ENCODE results near the gene CASK. TPM values are rescaled to one million over a fixed set of nuclear protein-coding genes. Genes with fewer than 3 reads are reported as not detected.

CASK gene
- total and polyA plus RNA-seq, 9 donors, result 17.5 to 41.5 (median 25.4) TPM

- Histone ChIP-seq H3K4me1 (ENCODE audit: control insufficient read depth, insufficient read depth, low read length) (peaks cover 6% of the 10 kb centered on the region), H3K4me3 (ENCODE audit: low read length) (no peak overlapping the region), H3K27ac (ENCODE audit: low read length) (no peak overlapping the region), H3K27me3 (ENCODE audit: control insufficient read depth, insufficient read depth, low read length) (peaks cover 3% of the 10 kb centered on the region), H3K36me3 (ENCODE audit: control insufficient read depth, insufficient read depth, low read length) (no peaks in the 10 kb centered on the region), H3K9me3 (replicated peaks; ENCODE audit: control insufficient read depth, low read depth, low read length) (no peaks in the 10 kb centered on the region)
- DNase-seq, result peak; percentile 40
- WGBS (ENCODE audit: insufficient coverage), result no CpG with 5 or more reads among the region's 1 CpG
These were observed 319.8 kb downstream of the CASK start for GRCh38 chrX:41603596-41603995.

- 60% methylated on average over 1 of the region's 2 CpGs for WGBS (ENCODE audit: insufficient coverage)
- no peaks in the 10 kb centered on the region for H3K36me3 ChIP-seq (ENCODE audit: control insufficient read depth, insufficient read depth, low read length)
- H3K4me3 ChIP-seq (ENCODE audit: low read length), result no peak overlapping the region
- DNase-seq, result peak; percentile 36
- H3K27ac ChIP-seq (ENCODE audit: low read length), result no peak overlapping the region
- no peaks in the 10 kb centered on the region for H3K9me3 ChIP-seq (replicated peaks; ENCODE audit: control insufficient read depth, low read depth, low read length)
- peaks cover 8% of the 10 kb centered on the region for H3K27me3 ChIP-seq (ENCODE audit: control insufficient read depth, insufficient read depth, low read length)
- peaks cover 6% of the 10 kb centered on the region for H3K4me1 ChIP-seq (ENCODE audit: control insufficient read depth, insufficient read depth, low read length)
These were observed 320.5 kb downstream of the CASK start for GRCh38 chrX:41602816-41603345.

GRCh38 chrX:41600291-41600690, 323.1 kb downstream of the CASK start:
- no peaks in the 10 kb centered on the region for H3K9me3 ChIP-seq (replicated peaks; ENCODE audit: control insufficient read depth, low read depth, low read length)
- peaks cover 12% of the 10 kb centered on the region for H3K27me3 ChIP-seq (ENCODE audit: control insufficient read depth, insufficient read depth, low read length)
- no peak overlapping the region for H3K4me3 ChIP-seq (ENCODE audit: low read length)
- H3K36me3 ChIP-seq (ENCODE audit: control insufficient read depth, insufficient read depth, low read length), result no peaks in the 10 kb centered on the region
- no peak overlapping the region for H3K27ac ChIP-seq (ENCODE audit: low read length)
- no CpG with 5 or more reads among the region's 2 CpGs for WGBS (ENCODE audit: insufficient coverage)
- H3K4me1 ChIP-seq (ENCODE audit: control insufficient read depth, insufficient read depth, low read length), result peaks cover 6% of the 10 kb centered on the region
- peak; percentile 29 for DNase-seq

- Histone ChIP-seq H3K4me1 (ENCODE audit: control insufficient read depth, insufficient read depth, low read length) (peaks cover 6% of the 10 kb centered on the region), H3K27ac (ENCODE audit: low read length) (no peak overlapping the region), H3K36me3 (ENCODE audit: control insufficient read depth, insufficient read depth, low read length) (no peaks in the 10 kb centered on the region), H3K27me3 (ENCODE audit: control insufficient read depth, insufficient read depth, low read length) (peaks cover 15% of the 10 kb centered on the region), H3K4me3 (ENCODE audit: low read length) (no peak overlapping the region), H3K9me3 (replicated peaks; ENCODE audit: control insufficient read depth, low read depth, low read length) (no peaks in the 10 kb centered on the region)
- DNase-seq, result no peak
- 100% methylated on average over 1 of the region's 1 CpG for WGBS (ENCODE audit: insufficient coverage)
These were observed 323.8 kb downstream of the CASK start for GRCh38 chrX:41599507-41599906.

GRCh38 chrX:41596596-41596995, 326.8 kb downstream of the CASK start:
- H3K36me3 ChIP-seq (ENCODE audit: control insufficient read depth, insufficient read depth, low read length), result no peaks in the 10 kb centered on the region
- peaks cover 4% of the 10 kb centered on the region for H3K4me1 ChIP-seq (ENCODE audit: control insufficient read depth, insufficient read depth, low read length)
- WGBS (ENCODE audit: insufficient coverage), result no CpG with 5 or more reads among the region's 3 CpGs
- no peak for DNase-seq
- H3K4me3 ChIP-seq (ENCODE audit: low read length), result no peak overlapping the region
- H3K27ac ChIP-seq (ENCODE audit: low read length), result no peak overlapping the region
- peaks cover 28% of the 10 kb centered on the region for H3K27me3 ChIP-seq (ENCODE audit: control insufficient read depth, insufficient read depth, low read length)
- H3K9me3 ChIP-seq (replicated peaks; ENCODE audit: control insufficient read depth, low read depth, low read length), result no peaks in the 10 kb centered on the region

- no peak overlapping the region for H3K27ac ChIP-seq (ENCODE audit: low read length)
- 60% methylated on average over 4 of the region's 7 CpGs for WGBS (ENCODE audit: insufficient coverage)
- H3K27me3 ChIP-seq (ENCODE audit: control insufficient read depth, insufficient read depth, low read length), result peaks cover 28% of the 10 kb centered on the region
- no peaks in the 10 kb centered on the region for H3K9me3 ChIP-seq (replicated peaks; ENCODE audit: control insufficient read depth, low read depth, low read length)
- H3K36me3 ChIP-seq (ENCODE audit: control insufficient read depth, insufficient read depth, low read length), result no peaks in the 10 kb centered on the region
- H3K4me3 ChIP-seq (ENCODE audit: low read length), result no peak overlapping the region
- DNase-seq, result no peak
- H3K4me1 ChIP-seq (ENCODE audit: control insufficient read depth, insufficient read depth, low read length), result peaks cover 4% of the 10 kb centered on the region
These were observed 328.7 kb downstream of the CASK start for GRCh38 chrX:41594634-41595033.

- H3K4me1 ChIP-seq (ENCODE audit: control insufficient read depth, insufficient read depth, low read length), result no peaks in the 10 kb centered on the region
- no peak overlapping the region for H3K4me3 ChIP-seq (ENCODE audit: low read length)
- 83% methylated on average over 1 of the region's 4 CpGs for WGBS (ENCODE audit: insufficient coverage)
- no peak for DNase-seq
- peaks cover 20% of the 10 kb centered on the region for H3K27me3 ChIP-seq (ENCODE audit: control insufficient read depth, insufficient read depth, low read length)
- H3K27ac ChIP-seq (ENCODE audit: low read length), result no peak overlapping the region
- no peaks in the 10 kb centered on the region for H3K36me3 ChIP-seq (ENCODE audit: control insufficient read depth, insufficient read depth, low read length)
- H3K9me3 ChIP-seq (replicated peaks; ENCODE audit: control insufficient read depth, low read depth, low read length), result no peaks in the 10 kb centered on the region
These were observed 331.4 kb downstream of the CASK start for GRCh38 chrX:41591906-41592305.

- H3K27ac ChIP-seq (ENCODE audit: low read length), result no peak overlapping the region
- no peak overlapping the region for H3K4me3 ChIP-seq (ENCODE audit: low read length)
- no peaks in the 10 kb centered on the region for H3K9me3 ChIP-seq (replicated peaks; ENCODE audit: control insufficient read depth, low read depth, low read length)
- WGBS (ENCODE audit: insufficient coverage), result no CpG with 5 or more reads among the region's 3 CpGs
- H3K36me3 ChIP-seq (ENCODE audit: control insufficient read depth, insufficient read depth, low read length), result no peaks in the 10 kb centered on the region
- no peaks in the 10 kb centered on the region for H3K4me1 ChIP-seq (ENCODE audit: control insufficient read depth, insufficient read depth, low read length)
- peaks cover 20% of the 10 kb centered on the region for H3K27me3 ChIP-seq (ENCODE audit: control insufficient read depth, insufficient read depth, low read length)
- no peak for DNase-seq
These were observed 332.7 kb downstream of the CASK start for GRCh38 chrX:41590641-41591040.

GRCh38 chrX:41589634-41590270, 333.6 kb downstream of the CASK start:
- Histone ChIP-seq H3K9me3 (replicated peaks; ENCODE audit: control insufficient read depth, low read depth, low read length) (no peaks in the 10 kb centered on the region), H3K4me3 (ENCODE audit: low read length) (no peak overlapping the region), H3K27me3 (ENCODE audit: control insufficient read depth, insufficient read depth, low read length) (peaks cover 16% of the 10 kb centered on the region), H3K27ac (ENCODE audit: low read length) (peak overlapping the region; percentile 36), H3K36me3 (ENCODE audit: control insufficient read depth, insufficient read depth, low read length) (no peaks in the 10 kb centered on the region), H3K4me1 (ENCODE audit: control insufficient read depth, insufficient read depth, low read length) (no peaks in the 10 kb centered on the region)
- 30% methylated on average over 5 of the region's 5 CpGs for WGBS (ENCODE audit: insufficient coverage)
- peak; percentile 80 for DNase-seq

GRCh38 chrX:41588271-41588670, 335.1 kb downstream of the CASK start:
- no peak overlapping the region for H3K27ac ChIP-seq (ENCODE audit: low read length)
- no peaks in the 10 kb centered on the region for H3K4me1 ChIP-seq (ENCODE audit: control insufficient read depth, insufficient read depth, low read length)
- no CpG with 5 or more reads among the region's 4 CpGs for WGBS (ENCODE audit: insufficient coverage)
- no peaks in the 10 kb centered on the region for H3K36me3 ChIP-seq (ENCODE audit: control insufficient read depth, insufficient read depth, low read length)
- no peak overlapping the region for H3K4me3 ChIP-seq (ENCODE audit: low read length)
- no peaks in the 10 kb centered on the region for H3K9me3 ChIP-seq (replicated peaks; ENCODE audit: control insufficient read depth, low read depth, low read length)
- H3K27me3 ChIP-seq (ENCODE audit: control insufficient read depth, insufficient read depth, low read length), result peaks cover 9% of the 10 kb centered on the region
- DNase-seq, result no peak

All from muscle of leg (tissue), 11 donors.